NCI-H446 (cell line): ENCODE measurements around the gene ARL6IP5.
A peak's percentile ranks its signal among the peaks of the same experiment; 100 is the strongest.

ENCODE experiments used
- DNase-seq, 2 experiments: peaks; one replicate each; lab custom pipeline; 2025; lab: John Stamatoyannopoulos, UW

Gene ARL6IP5

DNA sequence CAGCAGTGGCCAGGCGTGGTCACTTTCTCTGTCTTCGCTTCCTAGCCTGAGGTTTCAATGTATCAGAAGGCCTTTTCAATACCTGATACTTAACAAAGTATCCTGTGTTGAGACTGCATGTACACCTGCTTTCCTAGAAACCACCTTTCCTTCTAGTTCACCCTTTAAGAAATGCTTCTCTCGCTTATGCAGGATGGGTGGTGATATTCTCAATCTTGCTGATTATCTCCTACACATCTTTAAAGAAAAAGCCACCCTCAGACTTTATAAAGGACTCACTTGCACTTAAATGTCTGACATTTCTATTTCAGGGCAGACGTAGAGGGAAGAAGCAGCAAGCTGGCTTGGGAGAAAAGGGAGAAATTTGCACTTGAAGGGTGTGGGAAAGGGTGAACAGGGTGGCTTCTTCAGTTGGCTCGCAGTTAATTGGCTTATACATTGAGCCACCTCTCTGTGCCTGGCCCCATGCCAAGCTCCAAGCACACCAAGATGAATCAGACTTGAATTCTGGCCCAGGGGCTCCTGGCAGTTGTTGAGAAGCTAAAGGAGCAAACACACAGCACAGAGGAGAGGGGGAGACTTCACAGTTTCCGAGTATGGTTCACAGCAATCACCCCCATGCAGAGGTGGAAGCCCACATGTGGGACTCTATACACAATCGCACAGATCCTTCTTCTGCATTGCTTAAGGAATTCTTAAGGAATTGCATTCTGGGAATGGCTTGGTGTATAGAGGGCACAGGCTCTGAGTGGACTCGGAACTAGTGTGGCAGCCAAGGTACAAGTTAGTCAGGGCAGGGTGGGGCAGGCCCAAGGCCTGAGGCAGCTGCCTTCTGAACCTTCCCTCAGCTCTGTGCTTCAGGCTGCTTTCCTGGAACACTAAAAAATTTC is 1.3 kb downstream of the ARL6IP5 start:
- peak; percentile 66 to 89 for DNase-seq

DNA sequence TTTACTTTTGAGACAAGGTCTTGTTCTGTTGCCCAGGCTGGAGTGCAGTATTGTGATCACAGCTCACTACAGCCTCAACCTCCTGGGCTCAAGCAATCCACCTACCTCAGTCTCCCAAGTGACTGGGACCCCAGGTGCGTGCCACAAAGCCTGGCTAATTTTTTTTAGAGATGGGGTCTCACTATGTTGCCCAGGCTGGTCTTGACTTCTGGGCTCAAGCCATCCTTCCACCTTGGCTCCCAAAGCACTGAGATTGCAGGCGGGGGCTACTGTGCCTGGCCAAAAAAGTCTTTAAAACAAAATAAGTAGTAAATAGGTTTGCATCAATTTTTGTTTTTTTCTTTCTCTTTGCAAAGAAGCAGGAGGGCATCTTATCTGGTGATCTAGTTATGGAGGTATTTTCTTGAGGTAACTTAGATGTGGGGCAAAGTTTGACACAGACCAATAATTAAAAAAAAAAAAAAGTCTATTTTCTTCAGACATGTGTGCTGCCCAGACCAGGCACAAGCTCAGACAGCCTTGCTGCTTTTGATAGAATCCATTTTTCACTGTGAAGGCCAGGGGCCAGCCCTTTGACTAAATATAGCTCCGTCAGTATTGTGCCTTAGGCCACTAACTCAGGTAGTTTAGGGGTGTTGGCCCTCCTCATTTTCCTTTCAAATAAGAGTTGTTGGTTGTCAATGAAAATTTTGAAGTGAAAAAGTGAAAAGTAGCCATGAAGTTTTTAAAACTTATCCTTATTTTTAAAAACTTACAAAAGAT is 2.5 kb downstream of the ARL6IP5 start:
- no peak for DNase-seq

DNA sequence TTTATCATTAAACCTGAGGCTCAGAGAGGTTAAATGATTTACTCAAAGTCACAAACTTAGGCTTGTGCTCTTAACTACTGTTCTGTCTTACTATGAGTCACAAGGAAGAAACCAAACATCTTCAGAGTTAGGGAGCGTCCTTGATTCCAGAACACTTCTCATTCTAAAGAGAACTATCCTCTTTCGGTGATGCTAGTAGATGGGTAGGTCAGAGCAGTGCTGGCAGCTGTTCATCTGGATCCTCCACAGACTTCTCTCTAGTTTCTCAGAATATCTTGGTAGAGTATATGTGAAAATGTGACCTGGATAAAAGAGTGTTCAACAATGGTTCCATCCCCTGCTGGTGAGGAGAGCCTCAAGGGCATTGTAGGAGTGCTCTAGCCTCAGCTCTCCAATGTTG is 3.3 kb downstream of the ARL6IP5 start:
- no peak for DNase-seq

DNA sequence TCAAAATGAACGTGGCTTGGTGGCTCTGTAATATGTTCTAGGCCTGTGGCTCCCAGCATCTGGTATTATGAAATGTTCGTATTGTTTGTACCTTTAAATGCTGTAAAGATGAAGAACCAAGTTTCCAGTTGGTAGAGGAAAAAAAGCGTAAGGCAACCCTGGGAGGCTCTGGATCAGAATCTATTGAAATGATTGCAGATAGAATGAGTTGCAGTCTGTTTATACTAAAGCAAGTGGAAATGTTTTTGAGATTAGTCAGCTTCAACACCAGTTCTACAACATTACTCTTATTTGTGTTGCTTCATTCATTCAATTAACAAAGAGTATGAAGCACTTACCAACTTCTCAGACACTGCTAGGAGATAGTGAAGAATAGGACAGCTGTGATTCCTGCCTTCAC is 5.3 kb downstream of the ARL6IP5 start:
- no peak for DNase-seq

DNA sequence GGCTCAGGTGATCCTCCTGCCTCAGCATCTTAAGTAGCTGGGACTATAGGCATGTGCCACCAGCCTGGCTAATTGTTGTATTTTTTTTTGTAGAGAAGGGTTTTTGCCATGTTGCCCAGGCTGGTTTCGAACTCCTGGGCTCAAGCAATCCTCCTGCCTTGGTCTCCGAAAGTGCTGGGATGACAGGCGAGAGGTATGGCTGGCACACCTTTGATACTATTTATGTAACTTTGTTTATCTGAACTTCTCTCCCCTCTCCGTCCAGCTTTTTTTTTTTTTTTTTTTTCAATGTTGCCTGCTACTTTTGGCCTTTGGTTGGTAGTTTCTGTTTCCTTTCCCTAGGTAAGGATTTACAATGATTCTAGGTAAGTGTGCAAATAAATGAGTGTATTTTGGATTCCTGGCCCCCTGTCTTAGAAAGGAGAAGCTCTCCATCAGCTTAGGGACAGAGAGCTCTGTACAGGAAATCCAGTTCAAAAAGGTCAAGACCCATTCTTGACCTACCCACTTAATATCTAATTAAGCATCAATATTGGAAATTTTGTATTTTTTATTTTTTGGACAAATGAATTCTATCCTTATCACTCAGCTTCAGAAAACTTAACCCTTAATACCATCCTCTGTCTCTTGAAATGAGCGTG is 6.8 kb downstream of the ARL6IP5 start:
- DNase-seq, result no peak

DNA sequence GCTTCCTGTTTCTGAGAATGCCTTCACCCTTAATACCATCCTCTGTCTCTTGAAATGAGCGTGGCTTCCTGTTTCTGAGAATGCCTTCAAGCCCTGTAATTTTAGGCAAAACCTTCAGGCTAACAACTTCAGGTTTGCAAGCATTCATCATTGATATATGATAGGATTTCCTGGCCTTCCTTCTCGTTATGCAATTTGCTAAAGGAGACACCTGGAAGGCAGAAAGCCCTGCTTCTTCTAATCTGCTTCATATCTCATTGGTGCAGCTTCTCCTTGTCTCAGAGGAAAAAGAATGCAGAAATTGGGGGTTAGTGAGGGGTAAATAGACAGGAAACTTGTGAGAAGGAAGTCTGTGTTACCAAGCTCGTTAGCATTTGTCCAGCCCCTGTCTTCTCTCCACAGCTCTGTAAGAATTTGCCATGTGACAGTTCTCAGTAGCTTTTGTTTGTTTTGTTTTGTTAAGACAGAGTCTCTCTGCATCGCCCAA is 7.3 kb downstream of the ARL6IP5 start:
- no peak for DNase-seq

DNA sequence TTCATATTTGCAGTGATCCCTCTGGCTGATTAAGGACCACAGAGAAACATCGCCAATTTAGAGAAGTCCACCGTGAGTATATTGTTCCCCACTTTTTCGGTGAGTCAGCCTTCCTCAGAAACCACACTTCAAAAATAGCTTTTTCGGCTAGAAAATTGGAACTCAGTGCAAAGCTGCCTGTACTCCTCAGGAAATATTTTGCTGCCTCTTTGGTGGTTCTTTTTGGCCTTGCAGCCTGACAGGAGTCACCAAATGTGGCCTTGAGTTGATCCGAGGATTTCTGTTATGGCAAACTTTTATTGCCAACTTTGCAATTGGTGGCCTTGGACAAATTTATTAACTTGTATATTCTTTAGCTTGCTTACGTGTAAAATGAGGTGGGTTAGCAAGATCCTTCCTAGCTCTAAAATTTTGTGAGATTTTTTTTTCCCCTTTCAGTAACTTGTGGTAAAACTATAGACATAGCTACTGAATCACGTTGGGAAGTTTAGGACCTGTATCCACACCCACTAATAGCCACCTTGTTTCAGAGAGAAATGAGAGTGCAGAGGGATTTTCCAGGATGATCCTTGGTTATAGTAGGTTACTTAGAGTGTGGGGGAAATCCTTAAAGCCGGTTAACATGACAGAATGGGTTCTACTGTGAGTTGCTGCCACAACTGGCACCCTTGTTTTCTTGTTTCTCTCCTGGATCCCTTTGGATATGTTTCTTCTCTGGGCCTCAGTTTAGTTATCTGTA is 9.9 kb downstream of the ARL6IP5 start:
- DNase-seq, result no peak

DNA sequence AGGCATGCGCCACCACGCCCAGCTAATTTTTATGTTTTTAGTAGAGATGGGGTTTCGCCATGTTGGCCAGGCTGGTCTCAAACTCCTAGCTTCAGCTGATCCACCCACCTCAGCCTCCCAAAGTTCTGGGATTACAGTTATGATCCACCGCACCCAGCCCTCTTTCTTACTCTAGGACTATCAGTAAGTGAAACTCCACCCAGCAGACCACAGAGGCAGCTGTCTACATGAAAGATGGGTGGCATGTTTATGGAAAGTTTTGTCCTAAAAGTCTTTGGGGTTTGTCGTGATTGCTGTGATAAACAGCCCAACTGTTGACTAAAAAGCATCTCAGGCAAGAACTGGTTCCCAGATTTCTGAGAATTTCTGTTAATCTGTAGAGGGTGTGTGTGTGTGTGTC is 10.9 kb downstream of the ARL6IP5 start:
- DNase-seq, result no peak

DNA sequence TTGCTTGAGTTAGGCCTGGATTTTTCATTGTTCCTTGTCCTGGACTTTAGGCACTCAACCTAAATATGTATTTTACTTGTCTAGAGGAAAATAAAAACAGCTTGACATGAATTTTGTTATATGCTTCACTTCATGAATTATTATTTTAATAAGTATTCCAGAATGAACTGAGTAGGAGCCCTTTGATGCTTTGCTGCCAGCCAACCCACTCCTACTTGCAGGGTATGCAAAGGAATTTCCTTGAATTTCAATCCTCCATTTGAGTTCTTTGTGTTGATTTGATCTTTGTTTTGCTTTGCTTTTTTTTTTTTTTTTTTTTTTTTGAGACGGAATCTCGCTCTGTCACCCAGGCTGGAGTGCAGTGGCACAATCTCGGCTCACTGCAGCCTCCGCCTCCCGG is 11.6 kb downstream of the ARL6IP5 start:
- no peak for DNase-seq

DNA sequence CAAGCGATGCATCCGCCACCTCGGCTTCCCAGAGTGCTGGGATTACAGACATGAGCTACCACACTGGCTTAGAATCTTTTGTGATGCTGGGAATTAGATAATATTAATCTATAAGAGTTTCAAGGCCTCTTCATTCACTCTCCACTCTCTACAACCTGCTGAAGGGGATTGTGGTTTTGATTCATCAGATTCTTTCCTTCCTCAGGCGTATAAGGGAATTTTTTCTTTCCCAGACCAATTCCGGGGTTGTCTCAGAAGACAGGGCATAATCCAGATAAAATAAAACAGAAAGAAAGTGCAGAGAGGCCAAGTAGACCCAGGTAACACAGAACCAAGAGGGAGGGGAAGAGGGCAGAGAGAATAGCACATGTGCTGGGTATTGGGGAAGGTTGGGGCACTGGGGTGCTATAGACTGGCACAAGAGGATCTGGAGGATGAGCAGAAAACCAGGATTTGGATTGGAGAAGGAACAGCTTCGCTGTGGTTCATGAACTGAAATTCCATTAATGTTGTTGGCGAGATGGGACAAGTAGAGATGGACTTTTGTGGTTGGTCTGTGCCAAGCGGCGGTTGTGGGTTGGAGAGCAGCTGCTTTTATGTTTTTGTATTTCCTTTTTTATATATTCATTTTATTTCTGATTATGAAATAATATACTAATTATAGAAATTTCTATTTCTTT is 12.8 kb downstream of the ARL6IP5 start:
- DNase-seq, result no peak

DNA sequence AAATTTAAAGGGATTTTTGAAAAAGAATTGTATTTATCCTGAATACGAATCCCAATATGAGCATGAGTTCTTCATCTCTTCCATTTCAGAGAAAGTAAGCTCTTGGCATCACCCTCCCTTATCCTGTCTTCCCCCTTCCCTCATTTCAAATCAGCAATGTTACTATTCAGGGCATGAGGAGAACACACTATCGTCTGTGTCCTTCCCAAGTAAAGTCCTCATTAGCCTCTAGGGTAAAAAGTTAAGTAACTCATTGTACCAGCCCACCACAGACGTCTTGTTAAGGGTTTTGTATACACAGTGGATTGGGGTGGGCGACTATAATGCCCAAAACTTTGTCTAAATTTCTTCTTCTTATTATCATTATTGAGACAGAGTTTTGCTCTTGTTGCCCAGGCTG is 14.8 kb downstream of the ARL6IP5 start:
- DNase-seq, result no peak

DNA sequence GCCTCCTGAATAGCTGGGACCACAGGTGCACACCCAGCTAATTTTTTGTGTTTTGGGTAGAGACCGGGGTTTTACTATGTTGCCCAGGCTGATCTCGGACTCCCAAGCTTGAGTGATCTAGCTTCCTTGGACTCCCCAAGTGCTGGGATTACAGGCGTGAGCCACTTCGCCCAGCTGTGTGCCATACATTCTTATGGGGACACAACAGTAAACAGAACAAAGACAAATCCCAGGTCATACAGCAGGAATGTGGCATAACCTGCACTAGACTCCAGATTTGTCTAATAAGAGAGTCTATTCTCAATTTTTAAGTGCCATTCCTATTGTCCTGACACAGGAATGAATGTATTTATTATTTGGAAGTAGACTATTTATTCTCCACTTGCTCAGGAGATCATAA is 17.6 kb downstream of the ARL6IP5 start:
- DNase-seq, result no peak

DNA sequence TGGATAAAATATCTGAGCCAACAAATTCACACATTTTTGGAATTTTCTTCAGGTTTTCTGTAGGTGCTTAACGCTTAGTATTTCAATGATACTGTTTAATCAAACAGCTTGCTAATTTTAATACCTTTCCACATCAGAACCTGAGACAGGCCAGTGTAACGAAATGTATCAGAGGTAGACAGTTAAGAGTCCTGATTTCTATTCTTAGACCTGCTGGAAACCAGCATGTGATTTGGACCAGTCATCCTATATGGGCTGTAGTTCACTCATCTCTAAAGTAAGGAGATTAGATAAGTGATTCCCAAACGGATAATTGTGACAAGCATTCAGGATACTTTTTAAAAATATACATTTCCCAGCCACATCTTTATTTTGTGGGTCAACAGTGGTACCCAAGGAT is 18.4 kb downstream of the ARL6IP5 start:
- no peak for DNase-seq

DNA sequence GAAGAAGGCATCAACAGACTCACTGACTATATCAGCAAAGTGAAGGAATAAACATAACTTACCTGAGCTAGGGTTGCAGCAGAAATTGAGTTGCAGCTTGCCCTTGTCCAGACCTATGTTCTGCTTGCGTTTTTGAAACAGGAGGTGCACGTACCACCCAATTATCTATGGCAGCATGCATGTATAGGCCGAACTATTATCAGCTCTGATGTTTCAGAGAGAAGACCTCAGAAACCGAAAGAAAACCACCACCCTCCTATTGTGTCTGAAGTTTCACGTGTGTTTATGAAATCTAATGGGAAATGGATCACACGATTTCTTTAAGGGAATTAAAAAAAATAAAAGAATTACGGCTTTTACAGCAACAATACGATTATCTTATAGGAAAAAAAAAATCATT is 19.8 kb downstream of the ARL6IP5 start:
- no peak for DNase-seq

DNA sequence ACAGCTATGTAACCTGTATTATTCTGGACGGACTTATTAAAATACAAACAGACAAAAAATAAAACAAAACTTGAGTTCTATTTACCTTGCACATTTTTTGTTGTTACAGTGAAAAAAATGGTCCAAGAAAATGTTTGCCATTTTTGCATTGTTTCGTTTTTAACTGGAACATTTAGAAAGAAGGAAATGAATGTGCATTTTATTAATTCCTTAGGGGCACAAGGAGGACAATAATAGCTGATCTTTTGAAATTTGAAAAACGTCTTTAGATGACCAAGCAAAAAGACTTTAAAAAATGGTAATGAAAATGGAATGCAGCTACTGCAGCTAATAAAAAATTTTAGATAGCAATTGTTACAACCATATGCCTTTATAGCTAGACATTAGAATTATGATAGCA is 20.6 kb downstream of the ARL6IP5 start:
- no peak for DNase-seq

DNA sequence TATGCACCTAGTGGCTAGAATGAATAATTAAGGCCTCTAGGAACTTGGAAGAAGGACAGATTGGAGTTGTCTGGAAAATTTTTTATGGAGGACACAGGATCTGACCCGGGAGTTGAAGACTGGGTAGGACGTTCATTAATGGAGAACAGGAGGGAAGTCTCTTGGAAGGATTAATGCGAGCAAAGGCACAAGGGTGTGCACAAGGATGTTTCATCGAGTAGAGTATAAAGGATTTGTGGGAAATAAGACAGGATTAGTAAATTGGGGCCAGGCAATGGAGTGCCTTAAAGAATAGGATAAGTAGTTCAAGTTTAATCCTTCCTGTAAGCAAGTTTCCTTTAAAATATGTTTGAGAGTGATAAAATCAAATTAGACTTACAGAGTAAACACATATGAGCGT is 23.1 kb downstream of the ARL6IP5 start:
- no peak for DNase-seq

DNA sequence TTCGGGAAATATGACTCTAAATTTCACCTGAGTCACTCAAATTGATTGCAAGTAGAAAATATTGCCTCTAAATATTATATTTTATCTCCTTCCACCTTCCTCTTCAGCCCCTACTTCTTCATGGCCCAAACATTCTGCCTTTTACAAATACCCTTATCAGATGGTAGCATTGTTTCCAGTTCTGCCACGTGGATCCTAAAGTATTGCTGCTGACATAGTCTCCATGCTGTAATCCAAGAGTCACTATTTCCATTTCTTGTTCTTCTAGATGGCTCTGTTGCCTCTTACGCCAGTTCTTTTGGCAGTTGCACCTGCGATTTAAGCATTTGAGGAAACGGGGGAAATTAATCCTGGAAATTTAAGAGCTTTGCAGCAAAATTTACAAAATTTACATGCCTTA is 24.1 kb downstream of the ARL6IP5 start:
- DNase-seq, result no peak

DNA sequence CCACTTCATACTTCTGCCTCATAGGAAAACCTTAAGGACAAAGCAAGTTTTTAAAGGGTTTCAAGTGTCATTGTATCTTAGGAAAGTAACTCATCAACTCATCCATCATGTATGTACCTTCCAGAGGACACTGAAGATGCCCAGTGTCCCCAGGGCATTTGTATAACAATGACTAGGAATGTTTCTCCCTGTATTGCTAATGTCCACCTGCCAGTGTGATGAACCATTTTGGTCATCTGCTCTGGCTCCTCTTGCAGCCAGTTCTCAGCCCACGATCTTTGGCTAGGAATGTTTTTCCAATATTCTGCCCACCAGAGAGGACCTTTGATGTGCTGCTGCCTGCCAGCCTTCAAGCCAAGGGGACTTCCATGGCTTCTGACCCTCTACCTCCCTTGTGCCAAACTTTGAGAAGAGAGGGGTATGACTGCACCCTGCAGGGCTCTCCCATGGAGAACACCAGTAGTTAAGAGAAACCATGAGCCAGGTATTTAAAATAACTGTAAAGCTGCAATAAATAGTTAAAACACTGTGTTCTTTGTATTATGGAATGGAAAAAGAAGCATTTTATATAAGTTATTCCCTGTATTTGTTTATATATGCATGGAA is 26.3 kb downstream of the ARL6IP5 start:
- no peak for DNase-seq

DNA sequence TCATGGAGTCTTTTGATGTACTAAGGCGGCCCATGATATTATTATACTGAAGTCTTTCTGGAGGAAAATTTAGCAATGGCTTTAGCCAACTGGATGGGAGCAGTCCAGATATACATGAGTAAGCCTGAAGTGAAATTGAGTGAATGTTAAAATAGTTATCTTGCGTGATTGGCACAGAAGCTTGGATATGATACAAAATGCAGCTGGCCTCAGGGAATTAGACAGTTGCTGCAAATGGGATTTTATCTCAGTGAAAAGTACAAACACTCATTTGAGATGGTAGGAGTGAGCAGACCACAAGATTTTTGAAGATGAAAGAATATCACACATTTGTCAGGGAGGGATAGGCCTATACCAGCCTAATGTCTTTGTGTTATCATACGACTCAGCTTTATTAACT is 28.8 kb downstream of the ARL6IP5 start:
- DNase-seq, result no peak

DNA sequence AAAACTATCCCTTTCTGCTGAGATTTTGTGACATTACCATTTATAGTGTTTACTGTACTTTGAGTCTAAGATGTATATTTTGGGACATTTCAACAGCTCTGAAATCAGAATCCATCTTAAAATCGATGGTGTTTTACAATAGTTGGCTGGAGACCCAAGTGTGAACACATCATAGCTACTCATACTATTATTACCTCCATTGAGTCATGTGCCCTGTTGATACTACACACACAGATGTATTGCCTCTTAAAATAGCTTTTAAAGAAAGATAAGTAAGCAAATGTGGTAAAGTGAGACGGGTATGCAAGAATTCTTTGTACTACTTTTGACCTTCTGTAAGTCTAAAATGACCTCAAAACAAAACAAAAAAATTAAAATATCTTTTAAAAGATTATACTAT is 31.0 kb downstream of the ARL6IP5 start:
- DNase-seq, result no peak

DNA sequence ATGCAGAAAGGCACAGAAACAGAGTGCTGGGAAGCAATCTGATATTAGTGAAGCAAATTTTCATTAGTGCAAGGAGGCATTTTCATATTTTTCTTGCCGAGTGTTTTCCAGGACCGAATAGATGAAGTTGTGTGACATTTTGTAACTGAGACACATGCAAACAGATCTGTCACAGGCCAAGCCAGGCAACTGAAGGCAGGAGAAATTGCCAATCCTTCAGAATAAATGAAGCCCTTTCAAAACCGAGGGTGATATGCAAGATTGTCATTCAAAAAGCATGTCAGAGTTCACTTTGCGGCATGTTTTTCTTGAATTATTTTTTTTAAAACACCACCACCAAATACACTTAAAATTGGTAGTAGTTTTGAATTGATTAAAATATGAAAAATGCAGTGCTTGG is 31.4 kb downstream of the ARL6IP5 start:
- DNase-seq, result no peak
